Liver (tissue), 9 donors: ENCODE measurements around the gene NPIPB12. TPM values are rescaled to one million over a fixed set of nuclear protein-coding genes. Genes with fewer than 3 reads are reported as not detected.
"Not testable (repeated sequence)": the region's sequence is repeated elsewhere in the genome, so short reads cannot be mapped to it uniquely, and the experiment has no call there.

ENCODE experiments used
- DNase-seq: peaks from one replicate; pipeline ENCODE4 v3.0.0-alpha.2; 2017; ENCODE audit warnings: low spot score
- H3K27ac ChIP-seq, 2 donors: one replicate each; pipeline ENCODE4 v1.7.0; 2013; ENCODE audit warnings: inconsistent platforms in 2 of 2, low read length in 2 of 2, control low read depth in 1 of 2, low read depth in 1 of 2, mild to moderate bottlenecking in 1 of 2
- H3K27me3 ChIP-seq, 4 donors: one replicate each; pipeline versions ENCODE4 v1.6.1 to v1.7.0; 2013; ENCODE audit warnings: low read length in 3 of 4, inconsistent platforms in 1 of 4, mild to moderate bottlenecking in 1 of 4, moderate library complexity in 1 of 4; ENCODE audit not compliant: control insufficient read depth in 4 of 4, insufficient read depth in 4 of 4
- H3K36me3 ChIP-seq, 4 donors: one replicate each; pipeline versions ENCODE4 v1.6.1 to v1.7.0; 2013; ENCODE audit warnings: low read length in 3 of 4, mild to moderate bottlenecking in 3 of 4, low read depth in 1 of 4, moderate library complexity in 1 of 4; ENCODE audit not compliant: control insufficient read depth in 4 of 4, insufficient read depth in 3 of 4
- H3K4me1 ChIP-seq, 4 donors: one replicate each; pipeline versions ENCODE4 v1.6.1 to v1.7.0; 2013; ENCODE audit warnings: low read length in 3 of 4, mild to moderate bottlenecking in 3 of 4, moderate library complexity in 1 of 4; ENCODE audit not compliant: control insufficient read depth in 4 of 4, insufficient read depth in 4 of 4
- H3K4me3 ChIP-seq, 3 donors: one replicate each; pipeline versions ENCODE4 v1.6.1 to v1.7.0; 2013; ENCODE audit warnings: low read length in 3 of 3, control low read depth in 1 of 3, low read depth in 1 of 3, mild to moderate bottlenecking in 1 of 3
- H3K9ac ChIP-seq, 2 donors: one replicate each; pipeline ENCODE4 v1.7.0; 2013; ENCODE audit warnings: low read length in 2 of 2, mild to moderate bottlenecking in 2 of 2, moderate library complexity in 2 of 2, control low read depth in 1 of 2, low read depth in 1 of 2
- H3K9me3 ChIP-seq, 4 donors: one replicate each; pipeline versions ENCODE4 v1.6.1 to v1.7.0; 2013; ENCODE audit warnings: low read length in 3 of 4; ENCODE audit not compliant: control insufficient read depth in 4 of 4
- RXRA ChIP-seq, 2 donors: IDR thresholded peaks; 2 replicates each; pipeline ENCODE4 v1.6.1; 2017 to 2018; ENCODE audit warnings: antibody characterized with exemption in 2 of 2, mild to moderate bottlenecking in 1 of 2
- WGBS: extraction: QIAGEN DNeasy Blood & Tissue Kit; methylation state at CpG from one replicate; pipeline ENCODE4 v1.1.7; 2013; 5-methylcytosine and 5-hydroxymethylcytosine counted together
- polyA plus RNA-seq, 2 donors: library from polyadenylated mRNA; stranded (reverse) in 1 of 2; unstranded in 1 of 2; fragments of 200-250 nt in 1 of 2; fragments of >200 nt in 1 of 2; fragmentation: Nextera tagmentation in 1 of 2; extraction: Ambion mirVana in 1 of 2; gene quantifications; one replicate each; pipeline versions ENCODE4 v1.2.1 to v1.2.3, GENCODE V29; 2013 to 2015
- total RNA-seq, 2 donors: library from RNA; depleted of rRNA; stranded (reverse); fragments of >200 nt; gene quantifications; one replicate each; pipeline ENCODE4 v1.2.3, GENCODE V29; 2014
- donor health status: healthy.
- donor health status: healthy.
- donor health status: healthy.
- donor health status: healthy.
- donor health status: healthy.

NPIPB12 gene
- total RNA-seq, result 10 to 100 TPM in 1 of 2 donors, 1 to 10 TPM in 1; 8.5 to 26.2 TPM
- 10 to 100 TPM in 1 of 2 donors, 1 to 10 TPM in 1; 2.8 to 19.1 TPM for polyA plus RNA-seq

DNA sequence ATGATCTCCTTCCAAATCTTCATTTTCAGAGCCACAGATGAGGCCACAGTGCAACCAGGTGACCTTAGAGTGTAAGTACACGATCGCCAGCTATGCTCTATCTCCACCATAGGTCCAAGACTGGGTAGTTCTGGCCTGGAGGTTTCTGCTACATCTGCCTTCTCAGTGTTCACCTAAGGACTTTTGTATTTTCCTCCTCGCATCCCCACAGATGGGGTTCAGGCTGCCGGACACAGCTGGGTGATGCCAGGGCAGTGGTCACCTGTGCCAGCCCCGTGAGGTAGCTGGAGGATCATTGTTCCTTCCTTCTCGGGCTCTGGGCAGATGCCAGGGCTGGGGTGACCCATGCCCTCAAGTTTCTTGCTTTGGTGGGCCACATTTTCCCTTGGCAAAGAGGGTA, at the start of gene NPIPB12:
Gene NPIPB12, minus strand, starts transcription at position 101 of the 400 bp plus-strand sequence.
- DNase-seq, H3K9ac ChIP-seq, H3K36me3 ChIP-seq, H3K4me3 ChIP-seq, H3K27ac ChIP-seq, H3K9me3 ChIP-seq, H3K4me1 ChIP-seq, H3K27me3 ChIP-seq: not testable (repeated sequence)
- 96% methylated on average over 2 of the region's 6 CpGs for WGBS

DNA sequence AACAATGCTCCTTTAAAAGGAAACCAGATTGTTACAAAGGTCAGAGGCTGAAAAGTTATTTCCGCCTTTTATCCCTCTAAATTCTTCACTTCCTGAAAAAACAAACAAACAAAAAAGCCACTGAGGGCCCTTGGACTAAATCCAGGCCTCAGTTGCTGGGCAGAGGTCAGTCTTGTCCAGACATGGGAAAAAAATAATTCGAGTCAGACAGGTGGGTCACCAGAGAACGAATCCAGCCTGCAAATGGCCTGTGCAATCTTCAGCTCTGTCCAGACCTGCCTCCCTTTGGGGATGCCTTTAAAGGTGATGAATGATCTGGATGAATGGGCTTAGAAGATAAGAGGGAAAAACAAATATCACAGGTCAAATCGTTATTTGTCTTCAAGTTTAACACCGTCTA, 15.3 kb upstream of the NPIPB12 start:
- not testable (repeated sequence) for H3K27me3 ChIP-seq, H3K9ac ChIP-seq, DNase-seq, H3K9me3 ChIP-seq, H3K36me3 ChIP-seq, H3K4me3 ChIP-seq, H3K27ac ChIP-seq, H3K4me1 ChIP-seq
- WGBS, result 20% methylated on average over 2 of the region's 5 CpGs

- WGBS, result 88% methylated on average over 6 of the region's 12 CpGs
- H3K27me3 ChIP-seq, H3K4me3 ChIP-seq, H3K9ac ChIP-seq, H3K4me1 ChIP-seq, DNase-seq, H3K36me3 ChIP-seq, H3K27ac ChIP-seq, H3K9me3 ChIP-seq: not testable (repeated sequence)
Observed at GRCh38 chr16:29482276-29482675, 23.9 kb downstream of the NPIPB12 start.

DNA sequence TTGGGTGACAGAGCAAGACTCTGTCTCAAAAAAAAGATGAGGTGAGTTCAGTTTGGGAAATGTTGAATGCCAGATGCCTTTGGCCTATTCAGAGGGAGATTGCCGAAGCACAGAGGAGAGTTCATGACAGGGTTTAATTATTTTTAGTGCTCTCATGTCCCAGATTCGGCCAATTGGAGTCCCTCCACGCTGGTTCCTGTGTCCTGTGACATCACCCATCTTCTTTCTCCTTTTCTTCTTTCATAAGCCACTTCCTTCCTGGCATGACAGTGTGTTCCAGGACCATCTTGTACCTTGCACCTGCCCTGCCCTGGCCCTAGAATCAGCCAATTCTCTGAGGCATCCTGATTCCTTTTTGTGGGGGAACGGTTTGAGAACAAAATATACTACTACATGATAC, 34.1 kb downstream of the NPIPB12 start:
- not testable (repeated sequence) for H3K27ac ChIP-seq, H3K9me3 ChIP-seq, H3K27me3 ChIP-seq, H3K9ac ChIP-seq, H3K36me3 ChIP-seq, H3K4me1 ChIP-seq, DNase-seq, H3K4me3 ChIP-seq
- WGBS, result no CpG with 5 or more reads among the region's 4 CpGs

- H3K36me3 ChIP-seq, H3K27ac ChIP-seq, DNase-seq, H3K4me3 ChIP-seq, H3K9me3 ChIP-seq, H3K27me3 ChIP-seq, H3K4me1 ChIP-seq, H3K9ac ChIP-seq: not testable (repeated sequence)
- 33% methylated on average over 5 of the region's 6 CpGs for WGBS
- TF ChIP-seq RXRA (IDR thresholded peaks at IDR 0.05), result peak; percentile 21 to 29
Observed at GRCh38 chr16:29469660-29470059, 36.5 kb downstream of the NPIPB12 start.

DNA sequence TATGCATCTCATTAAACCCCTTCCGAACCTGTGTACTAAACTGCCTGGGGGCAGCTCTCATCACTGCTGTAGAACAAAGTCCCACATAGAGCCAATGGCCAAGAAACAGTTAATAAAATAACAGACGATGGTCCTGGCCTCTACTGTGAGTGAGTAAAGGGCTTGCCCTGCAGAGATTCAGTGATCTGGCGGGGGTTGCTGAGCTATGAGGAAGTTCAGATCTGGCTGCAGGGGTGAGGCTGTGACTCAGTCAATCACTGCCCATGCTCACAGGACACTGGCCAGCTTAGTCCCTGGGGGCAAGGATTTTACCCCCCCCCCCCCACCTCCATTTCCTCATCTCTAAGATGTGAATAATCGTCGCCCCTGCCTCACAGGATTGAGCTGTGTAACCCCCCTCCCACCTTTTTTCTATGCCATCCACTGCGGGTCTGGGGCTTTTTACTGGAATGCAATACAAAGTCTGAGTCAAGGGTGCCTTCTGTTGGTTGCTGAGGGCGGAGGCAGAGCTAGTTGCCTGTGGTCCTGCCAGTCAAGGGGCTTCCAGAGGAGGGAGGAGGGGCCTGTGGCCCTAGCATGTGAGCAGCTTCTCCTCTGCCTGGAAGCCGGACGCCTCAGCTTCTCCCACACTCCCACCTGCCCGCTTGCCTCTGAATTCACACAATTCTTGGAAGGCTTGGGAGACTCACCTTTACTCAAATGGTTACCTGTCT, 38.4 kb downstream of the NPIPB12 start:
- 50% methylated on average over 2 of the region's 10 CpGs for WGBS
- not testable (repeated sequence) for H3K4me3 ChIP-seq, H3K27me3 ChIP-seq, H3K9me3 ChIP-seq, H3K4me1 ChIP-seq, H3K36me3 ChIP-seq, H3K9ac ChIP-seq, H3K27ac ChIP-seq, DNase-seq

- not testable (repeated sequence) for H3K4me1 ChIP-seq, DNase-seq, H3K27me3 ChIP-seq, H3K4me3 ChIP-seq, H3K36me3 ChIP-seq, H3K27ac ChIP-seq, H3K9me3 ChIP-seq, H3K9ac ChIP-seq
- no CpG with 5 or more reads among the region's 33 CpGs for WGBS
Observed at GRCh38 chr16:29466904-29467303, 39.3 kb downstream of the NPIPB12 start.

DNA sequence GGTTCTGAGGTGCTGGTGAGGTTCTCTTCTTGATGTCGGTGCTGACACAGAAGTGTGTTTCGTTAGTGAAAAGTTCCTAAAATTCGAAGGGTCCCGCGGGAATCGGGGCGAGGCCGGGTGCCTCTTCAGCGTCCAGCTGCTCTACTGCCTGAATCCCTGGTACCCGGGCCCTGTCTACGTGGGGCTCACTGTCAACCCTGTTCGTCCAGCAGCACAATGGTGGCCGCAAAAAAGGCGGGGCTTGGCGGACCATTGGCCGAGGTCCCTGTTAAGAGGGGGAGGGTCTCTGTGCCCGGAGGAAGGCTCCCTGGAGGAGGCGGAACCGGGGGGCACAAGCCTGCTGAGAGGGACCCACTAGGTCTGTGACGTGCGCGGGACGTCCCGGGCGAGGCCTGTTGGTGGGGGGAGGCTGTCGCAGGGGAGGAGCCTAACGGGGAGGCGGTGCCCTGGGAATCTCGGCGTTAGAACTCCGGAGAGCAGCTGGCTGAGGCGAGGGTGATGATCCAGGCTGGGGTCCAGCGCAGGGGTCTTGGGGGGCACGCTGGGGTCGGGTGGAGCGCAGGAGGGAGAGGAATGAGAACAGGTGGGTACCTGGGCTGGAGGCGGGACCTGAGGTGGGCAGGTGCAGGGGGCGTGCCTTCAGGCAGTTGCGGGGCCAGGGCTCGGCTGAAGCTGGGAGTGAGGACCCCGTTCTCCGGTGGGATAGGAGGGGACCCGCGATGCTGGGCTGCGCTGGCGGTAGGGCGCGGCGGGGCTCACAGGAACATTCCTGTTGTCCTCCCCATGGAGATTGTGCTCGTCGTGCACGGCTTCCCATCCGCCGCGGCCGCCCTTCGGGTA, 40.0 kb downstream of the NPIPB12 start:
- no CpG with 5 or more reads among the region's 57 CpGs for WGBS
- not testable (repeated sequence) for H3K36me3 ChIP-seq, H3K27ac ChIP-seq, H3K27me3 ChIP-seq, H3K9me3 ChIP-seq, DNase-seq, H3K4me1 ChIP-seq, H3K9ac ChIP-seq, H3K4me3 ChIP-seq
